Neural crest cell (in vitro differentiated cells): ENCODE measurements around the gene GPATCH2. TPM values are rescaled to one million over a fixed set of nuclear protein-coding genes. Genes with fewer than 3 reads are reported as not detected.

Experiments used
- DNase-seq: peaks from one replicate; pipeline ENCODE4 v3.0.0; 2021; ENCODE audit warnings: low read depth, mixed read lengths, low spot score
- H3K27ac Mint-ChIP-seq: one replicate; pipeline ENCODE4 v1.8.0; 2021; ENCODE audit warnings: mild to moderate bottlenecking, mixed read lengths; ENCODE audit not compliant: unreplicated experiment
- H3K27me3 Mint-ChIP-seq: 2 replicates; pipeline ENCODE4 v1.8.0; 2021; ENCODE audit warnings: low read depth, mild to moderate bottlenecking, mixed read lengths
- H3K36me3 Mint-ChIP-seq: 2 replicates; pipeline ENCODE4 v1.8.0; 2021; ENCODE audit warnings: low read depth, mild to moderate bottlenecking, mixed read lengths
- H3K4me1 Mint-ChIP-seq: 2 replicates; pipeline ENCODE4 v1.8.0; 2021; ENCODE audit warnings: mixed read lengths
- H3K4me3 Mint-ChIP-seq: one replicate; pipeline ENCODE4 v1.8.0; 2021; ENCODE audit warnings: mild to moderate bottlenecking, mixed read lengths
- H3K9me3 Mint-ChIP-seq: 2 replicates; pipeline ENCODE4 v1.8.0; 2021; ENCODE audit warnings: mixed read lengths
- CTCF ChIP-seq: fragments of 200-600 bp; sonication (generic); conservative IDR thresholded peaks from 2 replicates; pipeline ENCODE4 v1.5.0; 2021; ENCODE audit warnings: antibody characterized with exemption, mild to moderate bottlenecking
- total RNA-seq: library from RNA; stranded (reverse); gene quantifications from 2 replicates; pipeline ENCODE4 v1.2.1, GENCODE V29; 2021

The GPATCH2 gene
- total RNA-seq, 1 donor from 2014 or later = 16.6 TPM

DNA sequence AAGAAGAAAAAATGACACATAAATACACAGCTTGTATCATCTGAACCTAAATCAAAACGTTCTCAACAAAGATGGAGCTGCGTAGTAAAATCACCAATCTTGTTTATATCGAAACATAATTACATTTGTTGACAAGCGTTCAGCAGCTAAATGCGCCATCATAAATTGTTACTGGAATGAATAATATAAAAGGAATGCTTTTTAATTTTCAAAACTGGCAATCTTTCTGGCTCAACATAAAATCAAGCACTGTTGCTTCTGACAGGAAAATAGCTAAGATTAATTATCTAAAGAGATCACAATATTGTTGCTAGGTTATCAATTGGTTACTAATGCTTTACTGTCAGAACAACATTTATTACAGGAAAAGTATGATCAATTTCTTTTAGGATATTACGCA is 181.5 kb downstream of the GPATCH2 start:
- no peak for TF ChIP-seq CTCF
- Mint-ChIP-seq H3K4me1 (no peaks in the 10 kb centered on the region), H3K27ac (no peak overlapping the region), H3K4me3 (no peak overlapping the region), H3K27me3 (no peaks in the 10 kb centered on the region), H3K9me3 (no peaks in the 10 kb centered on the region), H3K36me3 (peaks cover 6% of the 10 kb centered on the region)
- no peak for DNase-seq

DNA sequence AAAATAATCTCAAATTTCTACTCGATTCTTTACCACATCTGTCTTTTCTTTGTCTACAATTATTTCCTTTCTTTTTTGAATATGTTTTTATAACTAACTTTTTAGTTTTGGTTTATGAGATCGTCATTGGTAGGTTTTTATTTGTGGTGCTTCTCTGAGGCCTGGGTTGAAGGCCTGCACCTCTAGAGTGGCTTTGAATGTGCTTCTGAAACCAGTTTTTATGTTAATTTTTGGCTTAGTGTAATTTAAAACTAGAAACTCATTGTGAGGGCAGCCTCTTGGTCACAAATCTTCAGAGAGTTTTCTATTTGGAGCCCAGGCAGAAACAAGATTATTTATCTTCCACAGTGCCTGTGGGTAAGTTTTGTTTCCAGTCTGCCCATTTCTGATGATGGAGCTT is 187.0 kb downstream of the GPATCH2 start:
- DNase-seq = no peak
- no peaks in the 10 kb centered on the region for H3K27me3 Mint-ChIP-seq
- no peak overlapping the region for H3K4me3 Mint-ChIP-seq
- no peak for TF ChIP-seq CTCF
- H3K27ac Mint-ChIP-seq = no peak overlapping the region
- peaks cover 11% of the 10 kb centered on the region for H3K9me3 Mint-ChIP-seq
- no peaks in the 10 kb centered on the region for H3K4me1 Mint-ChIP-seq
- peaks cover 44% of the 10 kb centered on the region for H3K36me3 Mint-ChIP-seq

DNA sequence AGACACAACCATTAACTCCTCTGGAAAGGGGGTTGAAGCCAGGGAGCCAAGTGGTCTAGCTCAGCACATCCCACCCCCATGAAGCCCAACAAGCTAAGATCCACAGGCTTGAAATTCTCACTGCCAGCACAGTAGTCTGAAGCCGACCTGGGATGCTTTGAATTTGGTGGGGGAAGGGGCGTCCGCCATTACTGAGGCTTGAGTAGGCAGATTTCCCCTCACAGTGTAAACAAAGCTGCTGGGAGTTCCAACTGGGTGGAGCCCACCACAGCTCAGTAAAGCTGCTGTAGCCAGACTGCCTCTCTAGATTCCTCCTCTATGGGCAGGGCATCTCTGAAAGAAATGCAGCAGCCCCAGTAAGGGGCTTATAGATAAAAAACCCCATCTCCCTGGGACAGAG is 193.5 kb downstream of the GPATCH2 start:
- DNase-seq = no peak
- TF ChIP-seq CTCF = no peak
- H3K27me3 Mint-ChIP-seq = no peaks in the 10 kb centered on the region
- H3K4me1 Mint-ChIP-seq = no peaks in the 10 kb centered on the region
- H3K9me3 Mint-ChIP-seq = peaks cover 9% of the 10 kb centered on the region
- peaks cover 46% of the 10 kb centered on the region for H3K36me3 Mint-ChIP-seq
- no peak overlapping the region for H3K27ac Mint-ChIP-seq
- H3K4me3 Mint-ChIP-seq = no peak overlapping the region

DNA sequence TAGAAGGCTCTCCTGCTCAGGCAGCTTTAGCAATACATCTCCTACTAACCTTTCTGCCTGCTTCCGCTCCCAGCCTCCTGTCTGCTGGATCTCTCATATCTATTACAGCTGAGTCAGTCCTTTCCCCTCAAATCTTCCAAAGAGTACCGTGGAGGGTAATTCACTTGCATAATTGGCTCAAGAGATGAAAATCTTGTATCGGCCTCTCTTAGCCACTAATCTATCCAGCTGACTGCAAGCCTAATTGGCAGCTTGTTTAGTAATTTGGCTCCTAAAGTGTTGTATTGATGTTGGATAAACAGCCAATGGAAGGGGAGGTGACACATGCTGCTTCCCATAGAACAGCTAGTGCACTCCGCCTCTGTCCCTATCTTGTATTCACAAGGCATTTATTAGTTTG is 195.7 kb downstream of the GPATCH2 start:
- H3K27me3 Mint-ChIP-seq = no peaks in the 10 kb centered on the region
- no peak overlapping the region for H3K27ac Mint-ChIP-seq
- H3K4me3 Mint-ChIP-seq = no peak overlapping the region
- H3K36me3 Mint-ChIP-seq = peaks cover 41% of the 10 kb centered on the region
- TF ChIP-seq CTCF = no peak
- no peak for DNase-seq
- peaks cover 9% of the 10 kb centered on the region for H3K4me1 Mint-ChIP-seq
- H3K9me3 Mint-ChIP-seq = peaks cover 11% of the 10 kb centered on the region

DNA sequence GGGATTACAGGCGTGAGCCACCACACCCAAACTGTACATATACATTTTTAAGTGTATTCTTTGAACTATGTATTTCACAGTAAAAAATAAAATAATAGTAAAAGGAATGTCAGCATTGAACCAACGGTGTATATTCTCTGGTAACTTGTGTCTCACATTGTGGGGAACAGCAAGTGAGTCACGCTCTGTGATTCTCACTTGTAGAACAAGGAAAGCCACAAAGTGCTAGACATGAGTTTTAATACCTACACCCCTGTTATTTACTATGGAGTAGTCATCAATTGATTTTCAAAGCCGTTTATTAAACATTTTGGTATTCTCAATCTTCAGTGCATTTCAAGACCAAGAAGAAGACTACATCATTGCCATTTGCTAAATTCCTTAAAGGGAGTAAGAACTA is 197.2 kb downstream of the GPATCH2 start:
- Mint-ChIP-seq H3K4me1 (peaks cover 15% of the 10 kb centered on the region), H3K36me3 (peaks cover 27% of the 10 kb centered on the region), H3K9me3 (peaks cover 3% of the 10 kb centered on the region), H3K27ac (no peak overlapping the region), H3K27me3 (no peaks in the 10 kb centered on the region), H3K4me3 (no peak overlapping the region)
- TF ChIP-seq CTCF = no peak
- no peak for DNase-seq

- Mint-ChIP-seq H3K27me3 (no peaks in the 10 kb centered on the region), H3K4me3 (no peak overlapping the region), H3K4me1 (peaks cover 15% of the 10 kb centered on the region), H3K36me3 (peaks cover 18% of the 10 kb centered on the region), H3K9me3 (peaks cover 3% of the 10 kb centered on the region), H3K27ac (no peak overlapping the region)
- DNase-seq = no peak
- TF ChIP-seq CTCF = no peak
Measured at GRCh38 chr1:217432339-217432738, 198.6 kb downstream of the GPATCH2 start.
